Heart left ventricle (tissue), 13 donors: ENCODE data around the gene TGM2.

Experiments used
- CTCF ChIP-seq, 12 donors: fragments of 200-600 bp; sonication (generic) in 4 of 12; IDR thresholded peaks; one replicate each; pipeline versions ENCODE4 v1.5.0 to v1.8.0; 2018 to 2022; ENCODE audit warnings: antibody characterized with exemption in 12 of 12, mild to moderate bottlenecking in 5 of 12
- POLR2A ChIP-seq, 2 donors: fragments of 450-650 bp; IDR thresholded peaks; one replicate each; pipeline ENCODE4 v1.6.1; 2017; ENCODE audit warnings: antibody characterized with exemption in 2 of 2, mild to moderate bottlenecking in 2 of 2, moderate library complexity in 2 of 2
- donor health status: ischemic (EF 13 %, LVEDD 7.1; RV severe dilation, severe dysfunction).
- donor health status: DM: no; HTN: yes; CAD: no.
- donor health status: DM: no; HTN: no; CAD: no.
- donor health status: ischemic (EF 25% LVEDD 6.9; RV normal size, moderate dysfunction).
- donor health status: ischemic (EF 25% LVEDD 5.7; RV mildly dilated, moderate dysfunction).
- donor health status: ischemic (EF 35%, LVEDD 5.7; RV mildly dilated, moderate dysfunction).
- donor health status: nonischemic (EF 11% LVEDD 7.7; RV severe dilation, severe dysfunction).
- donor health status: DM: yes; HTN: yes; CAD: no.
- donor health status: PGD.
- donor health status: ischemic (EF 29% LVEDD 5.4; RV normal size, mild dysfunction).
- donor health status: nonischemic (EF 23%, LVEDD 6.1; RV moderate dilation, normal function).

GRCh38 chr20:38209736-38210405 lies 44.8 kb upstream of the TGM2 start:
- TF ChIP-seq CTCF (IDR thresholded peaks at IDR 0.05) (no peak), POLR2A (IDR thresholded peaks at IDR 0.05) (no peak)
